Activated CD4-positive, alpha-beta memory T cell treated with anti-CD3 and anti-CD28 coated beads for 36 hours (primary cell): ENCODE measurements around the gene RNF17. TPM values are rescaled to one million over a fixed set of nuclear protein-coding genes. Genes with fewer than 3 reads are reported as not detected.

Experiments used
- CTCF ChIA-PET: fragments of 350-600 bp; sonication (Branson Sonifier 250); formaldehyde crosslinking; loops from one replicate; lab custom pipeline; 2021; ENCODE audit warnings: antibody characterized with exemption, inconsistent platforms; lab: Charles Lee
- POLR2A ChIA-PET: fragments of 350-600 bp; sonication (Branson Sonifier 250); formaldehyde crosslinking; loops from one replicate; lab custom pipeline; 2021; ENCODE audit warnings: antibody characterized with exemption; lab: Charles Lee
- DNase-seq: peaks from one replicate; pipeline ENCODE4 v3.0.0-alpha.2; 2020
- H3K27ac Mint-ChIP-seq: one replicate; pipeline ENCODE4 v1.8.0; 2021; ENCODE audit warnings: mixed read lengths
- H3K27me3 Mint-ChIP-seq: one replicate; pipeline ENCODE4 v1.8.0; 2021; ENCODE audit warnings: mixed read lengths
- H3K36me3 Mint-ChIP-seq: one replicate; pipeline ENCODE4 v1.8.0; 2021; ENCODE audit warnings: mixed read lengths
- H3K4me1 Mint-ChIP-seq: one replicate; pipeline ENCODE4 v1.8.0; 2021; ENCODE audit warnings: low read depth, mixed read lengths
- H3K4me3 Mint-ChIP-seq: one replicate; pipeline ENCODE4 v1.8.0; 2021; ENCODE audit warnings: mild to moderate bottlenecking, mixed read lengths
- H3K9me3 Mint-ChIP-seq: one replicate; pipeline ENCODE4 v1.8.0; 2021; ENCODE audit warnings: mixed read lengths
- intact Hi-C: fragments of 100-400 bp; cut with micrococcal nuclease; formaldehyde crosslinking; loops from one replicate; pipeline ENCODE4 v1.15.1; 2023
- total RNA-seq, 2 experiments: library from RNA; stranded (reverse); gene quantifications; one replicate each; pipeline ENCODE4 v1.2.3, GENCODE V29; 2021

The RNF17 gene
- total RNA-seq, 2 experiments from 2014 or later = not detected

DNA sequence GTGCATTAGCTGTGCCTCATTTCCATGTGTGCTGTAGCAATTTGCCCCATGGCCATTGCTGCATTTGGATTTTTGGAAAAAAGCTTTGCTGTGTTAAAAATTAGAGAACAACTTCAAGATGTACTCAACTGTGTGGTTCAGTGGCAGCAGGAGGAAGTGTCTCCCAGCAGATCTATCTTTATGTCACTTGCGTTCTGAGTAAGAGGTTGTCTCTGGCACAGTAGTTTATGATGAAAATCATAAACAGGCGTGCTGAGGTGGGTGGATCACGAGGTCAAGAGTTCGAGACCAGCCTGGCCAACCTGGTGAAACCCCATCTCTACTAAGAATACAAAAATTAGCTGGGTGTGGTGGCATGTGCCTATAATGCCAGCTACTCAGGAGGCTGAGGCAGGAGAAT lies 29.0 kb upstream of the RNF17 start:
- POLR2A ChIA-PET = no interaction called here
- H3K36me3 Mint-ChIP-seq = no peaks in the 10 kb centered on the region

GRCh38 chr13:24737042-24737441 lies 26.9 kb upstream of the RNF17 start:
- intact Hi-C loops = no loop called here
- H3K9me3 Mint-ChIP-seq = no peaks in the 10 kb centered on the region
- no peaks in the 10 kb centered on the region for H3K27me3 Mint-ChIP-seq
- no peak for DNase-seq
- POLR2A ChIA-PET = no interaction called here
- H3K4me3 Mint-ChIP-seq = no peak overlapping the region
- no peak overlapping the region for H3K27ac Mint-ChIP-seq
- H3K36me3 Mint-ChIP-seq = no peaks in the 10 kb centered on the region
- CTCF ChIA-PET = interaction anchor here (1.1 kb wide), 1 partner anchor 43 kb away, joined by 3 read pairs; no protein-coding TSS in a partner anchor
- H3K4me1 Mint-ChIP-seq = no peaks in the 10 kb centered on the region

More for the DNA sequence above, 29.0 kb upstream of the RNF17 start:
- Mint-ChIP-seq H3K27me3 (peaks cover 2% of the 10 kb centered on the region), H3K27ac (no peak overlapping the region), H3K4me3 (no peak overlapping the region), H3K9me3 (peaks cover 6% of the 10 kb centered on the region), H3K4me1 (no peaks in the 10 kb centered on the region)
- no peak for DNase-seq
- CTCF ChIA-PET = interaction anchor here (0.6 to 2.3 kb wide), 3 partner anchors 41 to 164 kb away, joined by 3 to 7 read pairs (median 4); no protein-coding TSS in a partner anchor
- intact Hi-C loops = no loop called here

- no peak for DNase-seq
- no peaks in the 10 kb centered on the region for H3K4me1 Mint-ChIP-seq
- no peak overlapping the region for H3K4me3 Mint-ChIP-seq
- ChIA-PET POLR2A (no interaction called here), CTCF (no interaction called here)
- intact Hi-C loops = no loop called here
- peaks cover 2% of the 10 kb centered on the region for H3K27me3 Mint-ChIP-seq
- H3K27ac Mint-ChIP-seq = no peak overlapping the region
- no peaks in the 10 kb centered on the region for H3K36me3 Mint-ChIP-seq
- H3K9me3 Mint-ChIP-seq = no peaks in the 10 kb centered on the region
Measured at GRCh38 chr13:24738366-24738847, 25.6 kb upstream of the RNF17 start.

DNA sequence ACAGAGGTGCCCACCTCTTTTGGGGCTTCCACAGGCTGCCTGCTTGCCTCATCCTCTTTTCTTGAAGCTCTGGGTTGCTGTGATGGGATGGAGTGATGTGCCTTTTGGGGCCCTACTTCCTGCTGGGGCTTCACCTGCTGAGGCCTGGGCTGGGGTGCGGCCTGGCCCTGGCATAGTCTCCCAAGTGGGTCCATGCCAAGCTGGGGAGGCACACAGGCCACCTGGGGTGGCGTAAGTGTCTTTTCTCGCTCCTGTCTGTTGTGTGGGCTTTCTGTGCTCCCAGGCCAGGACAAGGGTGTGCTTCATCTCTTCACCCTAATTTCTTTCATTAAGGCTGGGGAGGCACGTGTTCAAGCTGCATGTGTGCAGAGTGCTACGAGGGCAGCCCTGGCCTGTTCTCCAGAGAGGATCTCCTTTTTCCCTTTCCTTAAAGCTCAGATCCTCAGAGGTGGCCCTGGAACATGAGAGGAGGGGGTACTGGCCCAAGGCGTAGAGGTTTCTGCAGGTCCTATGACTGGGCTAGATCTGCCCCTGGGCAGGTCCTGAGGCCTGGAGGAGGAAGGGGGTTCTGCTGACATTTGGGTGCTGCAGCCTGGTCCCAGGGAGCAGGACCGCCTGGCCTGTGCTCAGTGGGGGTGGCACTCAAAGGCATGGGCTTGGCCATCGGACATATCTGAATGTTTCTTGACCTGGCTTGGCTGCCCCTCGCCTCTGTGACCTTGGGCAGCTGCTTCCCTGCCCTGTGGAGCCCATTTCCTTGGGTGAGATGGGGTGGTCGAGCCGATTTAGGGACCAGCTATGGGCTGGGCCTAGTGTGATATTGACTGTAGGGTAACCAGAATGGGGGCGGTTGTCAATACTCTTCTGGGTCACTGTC lies 23.7 kb upstream of the RNF17 start:
- POLR2A ChIA-PET = no interaction called here
- H3K4me1 Mint-ChIP-seq = peaks cover under 1% of the 10 kb centered on the region
- no peaks in the 10 kb centered on the region for H3K9me3 Mint-ChIP-seq
- H3K36me3 Mint-ChIP-seq = no peaks in the 10 kb centered on the region
- H3K27ac Mint-ChIP-seq = no peak overlapping the region
- peaks cover 15% of the 10 kb centered on the region for H3K27me3 Mint-ChIP-seq
- DNase-seq = no peak
- intact Hi-C loops = loop anchor here (10.0 kb wide), 2 partner anchors 225 to 255 kb away; no protein-coding TSS in a partner anchor
- no peak overlapping the region for H3K4me3 Mint-ChIP-seq
- CTCF ChIA-PET = interaction anchor here (0.6 to 1.4 kb wide), 2 partner anchors 10 to 242 kb away, joined by 3 to 4 read pairs; no protein-coding TSS in a partner anchor

GRCh38 chr13:24741016-24741662 lies 22.8 kb upstream of the RNF17 start:
- Mint-ChIP-seq H3K4me3 (no peak overlapping the region), H3K4me1 (peaks cover 3% of the 10 kb centered on the region), H3K9me3 (no peaks in the 10 kb centered on the region), H3K27ac (no peak overlapping the region), H3K27me3 (peaks cover 19% of the 10 kb centered on the region), H3K36me3 (no peaks in the 10 kb centered on the region)
- ChIA-PET CTCF (interaction anchor here (1.4 kb wide), 1 partner anchor 9 kb away, joined by 4 read pairs; no protein-coding TSS in a partner anchor), POLR2A (no interaction called here)
- intact Hi-C loops = loop anchor here (10.0 kb wide), 2 partner anchors 224 to 254 kb away; no protein-coding TSS in a partner anchor
- no peak for DNase-seq

DNA sequence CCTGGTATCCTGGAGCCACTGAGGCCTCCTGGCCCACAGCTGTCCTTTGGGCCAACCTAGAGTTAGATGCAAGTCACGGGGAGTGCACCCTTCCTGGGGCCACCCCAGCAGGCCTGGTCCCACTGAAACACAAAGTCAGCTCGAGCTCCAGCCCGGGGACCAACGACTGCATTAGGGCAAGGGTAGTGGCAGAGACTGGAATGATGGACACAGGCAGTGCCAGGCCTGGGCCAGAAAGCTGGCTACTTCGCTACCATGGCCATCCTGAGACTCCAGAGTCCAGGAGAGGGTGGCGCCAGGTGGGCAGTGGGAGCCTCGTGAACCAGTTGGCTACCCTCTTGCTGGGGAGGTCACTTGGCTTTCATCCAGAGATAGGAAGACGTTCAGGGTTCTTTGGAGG lies 22.2 kb upstream of the RNF17 start:
- Mint-ChIP-seq H3K36me3 (no peaks in the 10 kb centered on the region), H3K9me3 (no peaks in the 10 kb centered on the region), H3K4me3 (no peak overlapping the region), H3K27me3 (peaks cover 22% of the 10 kb centered on the region), H3K27ac (no peak overlapping the region), H3K4me1 (peaks cover 5% of the 10 kb centered on the region)
- intact Hi-C loops = loop anchor here (10.0 kb wide), 2 partner anchors 223 to 253 kb away; no protein-coding TSS in a partner anchor
- ChIA-PET CTCF (interaction anchor here (1.4 to 1.5 kb wide), 2 partner anchors 9 to 14 kb away, joined by 4 read pairs; no protein-coding TSS in a partner anchor), POLR2A (no interaction called here)
- DNase-seq = no peak

GRCh38 chr13:24742294-24742693 lies 21.7 kb upstream of the RNF17 start:
- H3K27ac Mint-ChIP-seq = no peak overlapping the region
- no peaks in the 10 kb centered on the region for H3K9me3 Mint-ChIP-seq
- ChIA-PET CTCF (interaction anchor here (1.1 to 1.5 kb wide), 2 partner anchors 15 to 60 kb away, joined by 3 to 4 read pairs; no protein-coding TSS in a partner anchor), POLR2A (no interaction called here)
- no peak overlapping the region for H3K4me3 Mint-ChIP-seq
- H3K36me3 Mint-ChIP-seq = no peaks in the 10 kb centered on the region
- H3K4me1 Mint-ChIP-seq = peaks cover 9% of the 10 kb centered on the region
- intact Hi-C loops = loop anchor here (10.0 kb wide), 2 partner anchors 223 to 253 kb away; no protein-coding TSS in a partner anchor
- peaks cover 26% of the 10 kb centered on the region for H3K27me3 Mint-ChIP-seq
- DNase-seq = no peak

GRCh38 chr13:24742977-24743376 lies 21.0 kb upstream of the RNF17 start:
- Mint-ChIP-seq H3K9me3 (no peaks in the 10 kb centered on the region), H3K4me1 (peaks cover 13% of the 10 kb centered on the region), H3K4me3 (no peak overlapping the region), H3K36me3 (no peaks in the 10 kb centered on the region), H3K27me3 (peaks cover 29% of the 10 kb centered on the region), H3K27ac (no peak overlapping the region)
- POLR2A ChIA-PET = no interaction called here
- no peak for DNase-seq
- intact Hi-C loops = loop anchor here (10.0 kb wide), 2 partner anchors 222 to 252 kb away; no protein-coding TSS in a partner anchor
- CTCF ChIA-PET = interaction anchor here (1.1 to 1.5 kb wide), 2 partner anchors 16 to 60 kb away, joined by 3 to 4 read pairs; no protein-coding TSS in a partner anchor

GRCh38 chr13:24744247-24744646 lies 19.7 kb upstream of the RNF17 start:
- H3K9me3 Mint-ChIP-seq = no peaks in the 10 kb centered on the region
- H3K27ac Mint-ChIP-seq = no peak overlapping the region
- intact Hi-C loops = loop anchor here (10.0 kb wide), 2 partner anchors 221 to 251 kb away; no protein-coding TSS in a partner anchor
- ChIA-PET CTCF (no interaction called here), POLR2A (no interaction called here)
- no peaks in the 10 kb centered on the region for H3K36me3 Mint-ChIP-seq
- H3K4me1 Mint-ChIP-seq = peaks cover 15% of the 10 kb centered on the region
- peaks cover 36% of the 10 kb centered on the region for H3K27me3 Mint-ChIP-seq
- H3K4me3 Mint-ChIP-seq = no peak overlapping the region
- no peak for DNase-seq

DNA sequence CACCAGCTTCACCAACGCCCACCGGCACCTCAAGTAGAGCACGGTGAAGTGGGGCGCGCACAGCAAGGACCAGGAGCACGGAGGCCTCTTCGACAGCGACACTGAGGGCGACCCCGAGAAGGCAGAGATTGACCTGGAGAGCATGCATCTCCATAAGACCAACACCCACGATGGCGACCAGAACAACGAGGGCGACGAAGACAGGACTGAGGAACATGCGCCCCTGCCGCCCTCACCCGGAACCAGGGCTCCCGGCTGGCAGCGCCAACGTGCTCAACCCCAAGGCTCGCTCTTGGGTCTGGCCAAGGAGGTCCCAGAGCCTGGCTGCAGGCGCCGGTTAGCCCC lies 18.5 kb upstream of the RNF17 start:
- H3K27ac Mint-ChIP-seq = no peak overlapping the region
- H3K36me3 Mint-ChIP-seq = no peaks in the 10 kb centered on the region
- H3K9me3 Mint-ChIP-seq = no peaks in the 10 kb centered on the region
- intact Hi-C loops = loop anchor here (10.0 kb wide), 2 partner anchors 219 to 249 kb away; no protein-coding TSS in a partner anchor
- no peak overlapping the region for H3K4me3 Mint-ChIP-seq
- peaks cover 15% of the 10 kb centered on the region for H3K4me1 Mint-ChIP-seq
- H3K27me3 Mint-ChIP-seq = peaks cover 41% of the 10 kb centered on the region
- CTCF ChIA-PET = interaction anchor here (1.0 kb wide), 1 partner anchor 51 kb away, joined by 3 read pairs; no protein-coding TSS in a partner anchor
- POLR2A ChIA-PET = no interaction called here
- DNase-seq = no peak

DNA sequence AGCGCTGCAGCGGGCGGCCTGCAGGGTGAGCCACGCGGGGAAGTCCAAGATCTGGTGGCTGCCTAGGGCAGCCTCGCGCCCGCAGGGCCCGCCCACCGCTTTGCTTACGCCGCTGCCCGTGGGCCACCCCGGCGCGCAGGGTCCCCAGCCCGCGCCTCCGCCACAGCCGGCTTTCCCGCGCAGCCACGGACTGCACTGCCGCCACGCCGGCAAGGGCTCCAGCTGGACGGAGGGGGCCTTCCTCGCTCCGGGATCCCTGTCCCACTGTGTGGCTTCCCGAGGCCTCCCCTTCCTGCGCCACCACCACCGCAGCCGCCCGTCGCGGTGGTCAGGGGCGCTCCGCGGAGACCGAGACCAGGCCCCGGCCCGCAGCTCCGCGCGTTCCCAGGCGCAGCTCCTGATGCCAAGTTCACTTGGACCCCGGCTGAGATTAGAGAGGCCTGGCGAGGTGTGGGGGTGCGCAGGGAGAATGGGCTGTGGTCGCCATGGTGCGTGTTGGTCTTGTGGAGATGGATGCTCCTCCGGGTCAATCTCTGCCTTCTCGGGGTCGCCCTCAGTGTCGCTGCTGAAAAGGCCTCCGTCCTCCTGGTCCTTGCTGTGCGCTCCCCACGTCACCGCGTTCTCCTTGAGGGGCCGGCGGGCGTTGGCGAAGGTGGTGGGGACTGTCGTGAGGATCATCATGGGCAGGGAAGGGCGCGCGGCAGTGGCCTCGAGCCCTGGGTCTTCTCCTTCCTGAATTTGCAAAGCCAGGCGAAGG lies 17.9 kb upstream of the RNF17 start:
- H3K4me1 Mint-ChIP-seq = peaks cover 15% of the 10 kb centered on the region
- no peak overlapping the region for H3K27ac Mint-ChIP-seq
- DNase-seq = no peak
- H3K9me3 Mint-ChIP-seq = no peaks in the 10 kb centered on the region
- ChIA-PET CTCF (interaction anchor here (1.0 kb wide), 1 partner anchor 51 kb away, joined by 3 read pairs; no protein-coding TSS in a partner anchor), POLR2A (no interaction called here)
- no peaks in the 10 kb centered on the region for H3K36me3 Mint-ChIP-seq
- H3K4me3 Mint-ChIP-seq = no peak overlapping the region
- intact Hi-C loops = loop anchor here (10.0 kb wide), 2 partner anchors 219 to 249 kb away; no protein-coding TSS in a partner anchor
- H3K27me3 Mint-ChIP-seq = peaks cover 46% of the 10 kb centered on the region
